Measurements from ENCODE around the gene ABLIM2.

The ABLIM2 gene

GRCh38 chr4:8121292-8122015 is 37.2 kb downstream of the ABLIM2 start:
- no peak for DNase-seq (ENCODE audit: low read depth, low spot score)

GRCh38 chr4:8120501-8120900 is 38.1 kb downstream of the ABLIM2 start:
- DNase-seq (ENCODE audit: low read depth, low spot score), result no peak

- DNase-seq (ENCODE audit: low read depth, low spot score), result no peak
Observed at GRCh38 chr4:8119877-8120276, 38.7 kb downstream of the ABLIM2 start.

GRCh38 chr4:8118531-8118930 is 40.1 kb downstream of the ABLIM2 start:
- DNase-seq (ENCODE audit: low read depth, low spot score), result no peak

- DNase-seq (ENCODE audit: low read depth, low spot score), result no peak
Observed at GRCh38 chr4:8118035-8118434, 40.6 kb downstream of the ABLIM2 start.

GRCh38 chr4:8117278-8117682 is 41.3 kb downstream of the ABLIM2 start:
- no peak for DNase-seq (ENCODE audit: low read depth, low spot score)

- DNase-seq (ENCODE audit: low read depth, low spot score), result no peak
Observed at GRCh38 chr4:8115916-8116315, 42.7 kb downstream of the ABLIM2 start.

- no peak for DNase-seq (ENCODE audit: low read depth, low spot score)
Observed at GRCh38 chr4:8115203-8115520, 43.5 kb downstream of the ABLIM2 start.

GRCh38 chr4:8114456-8115202 is 44.0 kb downstream of the ABLIM2 start:
- DNase-seq (ENCODE audit: low read depth, low spot score), result no peak

GRCh38 chr4:8113611-8114377 is 44.8 kb downstream of the ABLIM2 start:
- no peak for DNase-seq (ENCODE audit: low read depth, low spot score)

- DNase-seq (ENCODE audit: low read depth, low spot score), result no peak
Observed at GRCh38 chr4:8112672-8113071, 45.9 kb downstream of the ABLIM2 start.

GRCh38 chr4:8112036-8112576 is 46.5 kb downstream of the ABLIM2 start:
- no peak for DNase-seq (ENCODE audit: low read depth, low spot score)

GRCh38 chr4:8110071-8110986 is 48.3 kb downstream of the ABLIM2 start:
- DNase-seq (ENCODE audit: low read depth, low spot score), result no peak

- no peak for DNase-seq (ENCODE audit: low read depth, low spot score)
Observed at GRCh38 chr4:8109406-8110065, 49.1 kb downstream of the ABLIM2 start.

GRCh38 chr4:8108991-8109390 is 49.6 kb downstream of the ABLIM2 start:
- no peak for DNase-seq (ENCODE audit: low read depth, low spot score)

GRCh38 chr4:8108261-8108660 is 50.4 kb downstream of the ABLIM2 start:
- no peak for DNase-seq (ENCODE audit: low read depth, low spot score)

- no peak for DNase-seq (ENCODE audit: low read depth, low spot score)
Observed at GRCh38 chr4:8107146-8107657, 51.4 kb downstream of the ABLIM2 start.

- no peak for DNase-seq (ENCODE audit: low read depth, low spot score)
Observed at GRCh38 chr4:8106451-8107025, 52.1 kb downstream of the ABLIM2 start.

GRCh38 chr4:8105306-8106100 is 53.1 kb downstream of the ABLIM2 start:
- no peak for DNase-seq (ENCODE audit: low read depth, low spot score)
